ENCODE measurements around the gene FEN1. TPM values are rescaled to one million over a fixed set of nuclear protein-coding genes. Genes with fewer than 3 reads are reported as not detected.

The FEN1 gene
- total RNA-seq, 1 donor from 2014 or later = 13.8 TPM

GRCh38 chr11:61846362-61847020 is 53.8 kb downstream of the FEN1 start:
- Histone ChIP-seq H4K20me1 (ENCODE audit: insufficient read depth, low read length) (peaks cover 51% of the 10 kb centered on the region), H3K36me3 (ENCODE audit: insufficient read depth, low read length) (peaks cover 56% of the 10 kb centered on the region)

More at GRCh38 chr11:61846362-61847020, 53.8 kb downstream of the FEN1 start:
- Mint-ChIP-seq H3K4me3 (ENCODE audit: unreplicated experiment) (no peak overlapping the region), H3K9me3 (ENCODE audit: unreplicated experiment) (no peaks in the 10 kb centered on the region), H3K4me1 (ENCODE audit: low read depth, unreplicated experiment) (no peaks in the 10 kb centered on the region), H3K27me3 (ENCODE audit: low read depth, unreplicated experiment) (no peaks in the 10 kb centered on the region), H3K36me3 (ENCODE audit: low read depth, unreplicated experiment) (peaks cover 19% of the 10 kb centered on the region), H3K27ac (ENCODE audit: unreplicated experiment) (no peak overlapping the region)
- H3K4me2 ChIP-seq (ENCODE audit: low read length) = no peak overlapping the region
- no peaks in the 10 kb centered on the region for H3K4me1 ChIP-seq (ENCODE audit: insufficient read depth, low read length)
- FAIRE-seq = no peak
- H3K9me3 ChIP-seq (ENCODE audit: insufficient read depth, low read depth, low read length) = no peaks in the 10 kb centered on the region
- no peak for TF ChIP-seq CTCF (IDR thresholded peaks at IDR 0.05; ENCODE audit: insufficient read depth, low read depth, low read length)
- no peak for TF ChIP-seq EZH2 (IDR thresholded peaks at IDR 0.05; ENCODE audit: insufficient read depth, low read length)
- H3K27ac ChIP-seq (ENCODE audit: low read depth, low read length) = no peak overlapping the region
- no peak overlapping the region for H2AFZ ChIP-seq (ENCODE audit: low read depth, low read length)
- no peak overlapping the region for H3K4me3 ChIP-seq (ENCODE audit: insufficient read depth, low read depth, low read length)
- no peak for DNase-seq (ENCODE audit: low read depth)
- no peaks in the 10 kb centered on the region for H3K27me3 ChIP-seq (ENCODE audit: insufficient read depth, low read length)
- no peak overlapping the region for H3K9ac ChIP-seq (ENCODE audit: low read length)
- H3K79me2 ChIP-seq (ENCODE audit: insufficient read depth, low read length) = no peaks in the 10 kb centered on the region

Other genes starting within 250 kb of the FEN1 start
- gene SYT7, start 211.8 kb upstream of the FEN1 start, total RNA-seq = 3.7 and 3.8 TPM in 2 replicates
- 5.5 and 5.6 TPM in 2 replicates for gene DAGLA, start 112.5 kb upstream of the FEN1 start, total RNA-seq
- 39.5 and 53.9 TPM in 2 replicates for gene MYRF, start 40.3 kb upstream of the FEN1 start, total RNA-seq
- 97.8 and 98.6 TPM in 2 replicates for gene TMEM258, start 312 bp upstream of the FEN1 start, total RNA-seq
- 56.7 and 74.6 TPM in 2 replicates for gene FADS1, start 24.1 kb downstream of the FEN1 start, total RNA-seq
- gene FADS2, start 35.4 kb downstream of the FEN1 start, total RNA-seq = 180 and 287 TPM in 2 replicates
- 59.1 and 61.9 TPM in 2 replicates for gene FADS3, start 98.6 kb downstream of the FEN1 start, total RNA-seq
- gene RAB3IL1, start 124.7 kb downstream of the FEN1 start, total RNA-seq = 0.91 and 1.7 TPM in 2 replicates
- gene BEST1, start 157.4 kb downstream of the FEN1 start, total RNA-seq = 0.60 and 0.66 TPM in 2 replicates
- 2,052 and 2,092 TPM in 2 replicates for gene FTH1, start 174.7 kb downstream of the FEN1 start, total RNA-seq